Activated CD4-positive, alpha-beta T cell treated with anti-CD3 and anti-CD28 coated beads, Interleukin-2, Interleukin-4, amounts not matched to agents 100 ng/mL and 50 ng/mL, durations not matched to agents 16 hours and 8 hours (primary cell): ENCODE results near the gene AIFM3.
"Not testable (repeated sequence)": the region's sequence is repeated elsewhere in the genome, so short reads cannot be mapped to it uniquely, and the experiment has no call there.

Source experiments
- DNase-seq: peaks from one replicate; pipeline ENCODE4 v3.0.0-alpha.2; 2020; ENCODE audit warnings: low spot score

Gene AIFM3

GRCh38 chr22:21003782-21004181, 36.7 kb downstream of the AIFM3 start:
- DNase-seq: no peak

DNA sequence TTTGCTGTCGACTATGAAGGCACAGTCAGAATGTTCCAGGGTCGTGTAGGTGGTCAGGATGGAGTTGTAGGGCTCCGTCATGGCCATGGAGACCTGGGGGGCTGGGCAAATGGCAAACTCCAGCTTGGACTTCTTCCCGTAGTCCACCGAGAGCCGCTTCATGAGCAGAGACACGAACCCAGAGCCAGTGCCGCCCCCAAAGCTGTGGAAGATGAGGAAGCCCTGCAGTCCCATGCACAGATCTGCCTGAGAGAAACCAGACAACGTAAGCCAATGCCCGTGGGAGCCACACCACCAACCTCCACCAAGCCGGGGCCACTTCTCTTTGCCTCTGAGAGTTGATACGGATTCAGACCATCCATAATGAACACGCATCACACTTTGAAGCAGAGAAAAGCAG, 42.2 kb downstream of the AIFM3 start:
- not testable (repeated sequence) for DNase-seq

DNA sequence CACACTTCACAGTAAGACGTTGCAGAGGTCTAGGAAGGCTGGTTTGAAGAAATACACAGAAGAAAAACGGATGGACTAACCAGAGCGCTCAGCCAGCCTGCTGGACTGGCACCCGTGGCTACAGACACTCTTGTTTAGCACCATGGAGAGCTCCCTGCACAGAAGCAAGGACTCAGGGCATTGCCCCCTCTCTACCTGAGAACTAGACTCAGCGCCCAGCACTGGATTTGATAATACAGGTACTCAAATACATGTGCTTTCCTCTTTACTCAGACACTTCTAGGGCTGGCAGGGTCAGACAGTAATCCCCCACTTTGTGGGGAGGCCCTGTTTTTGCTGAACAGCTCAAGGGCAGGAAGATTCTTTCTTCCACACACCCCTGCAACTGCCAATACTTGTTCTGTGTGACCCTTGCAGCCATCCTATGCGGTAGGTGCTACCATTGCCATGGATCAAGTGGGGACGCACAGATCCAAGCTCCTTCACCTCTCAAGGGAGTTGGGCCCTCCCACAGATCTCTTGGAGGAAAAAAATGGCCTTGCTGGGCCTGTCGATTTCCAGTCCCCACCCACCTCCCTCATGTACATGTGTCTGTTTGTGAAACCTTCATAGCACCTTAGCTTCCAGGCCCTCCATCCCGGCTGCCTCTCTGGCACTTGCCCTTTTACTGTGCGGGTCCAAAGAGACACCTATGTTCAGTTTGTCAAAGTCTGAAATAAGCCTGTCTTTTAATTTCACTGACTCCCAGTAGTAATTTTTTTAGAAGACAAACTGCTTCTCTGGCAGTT, 42.8 kb downstream of the AIFM3 start:
- DNase-seq: no peak

DNA sequence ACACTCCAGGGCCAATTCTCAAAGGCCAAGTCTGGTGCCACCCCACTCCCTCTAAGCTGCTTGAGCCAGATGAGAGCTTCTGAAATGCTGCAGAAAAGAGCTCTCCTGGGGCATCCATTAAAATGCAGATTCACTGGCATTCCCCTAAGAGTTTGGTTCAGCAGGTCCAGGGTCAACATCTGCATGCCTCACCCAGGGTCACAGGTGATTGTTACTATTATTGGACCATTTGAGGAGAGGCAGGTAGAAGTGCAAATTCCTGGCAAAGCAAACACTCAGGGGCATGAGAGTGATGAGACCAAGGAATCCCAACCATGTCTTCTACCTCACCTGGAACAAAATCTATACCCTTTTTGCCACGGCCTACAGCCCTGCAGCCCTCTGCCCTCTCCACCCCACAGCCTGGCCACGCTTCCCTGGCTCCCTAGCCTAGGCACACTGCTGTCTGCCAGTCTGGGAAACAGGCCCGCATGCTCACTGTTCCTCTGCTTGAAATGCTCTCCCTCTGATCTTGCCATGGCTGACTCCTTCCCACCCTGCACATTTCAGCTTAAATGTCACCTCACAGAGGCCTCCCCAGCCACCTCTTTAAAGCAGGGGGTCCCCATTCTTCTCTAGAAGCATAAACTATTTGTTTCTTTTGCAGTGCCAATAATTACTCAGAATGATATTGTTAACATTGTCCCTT, 43.5 kb downstream of the AIFM3 start:
- DNase-seq: no peak

DNA sequence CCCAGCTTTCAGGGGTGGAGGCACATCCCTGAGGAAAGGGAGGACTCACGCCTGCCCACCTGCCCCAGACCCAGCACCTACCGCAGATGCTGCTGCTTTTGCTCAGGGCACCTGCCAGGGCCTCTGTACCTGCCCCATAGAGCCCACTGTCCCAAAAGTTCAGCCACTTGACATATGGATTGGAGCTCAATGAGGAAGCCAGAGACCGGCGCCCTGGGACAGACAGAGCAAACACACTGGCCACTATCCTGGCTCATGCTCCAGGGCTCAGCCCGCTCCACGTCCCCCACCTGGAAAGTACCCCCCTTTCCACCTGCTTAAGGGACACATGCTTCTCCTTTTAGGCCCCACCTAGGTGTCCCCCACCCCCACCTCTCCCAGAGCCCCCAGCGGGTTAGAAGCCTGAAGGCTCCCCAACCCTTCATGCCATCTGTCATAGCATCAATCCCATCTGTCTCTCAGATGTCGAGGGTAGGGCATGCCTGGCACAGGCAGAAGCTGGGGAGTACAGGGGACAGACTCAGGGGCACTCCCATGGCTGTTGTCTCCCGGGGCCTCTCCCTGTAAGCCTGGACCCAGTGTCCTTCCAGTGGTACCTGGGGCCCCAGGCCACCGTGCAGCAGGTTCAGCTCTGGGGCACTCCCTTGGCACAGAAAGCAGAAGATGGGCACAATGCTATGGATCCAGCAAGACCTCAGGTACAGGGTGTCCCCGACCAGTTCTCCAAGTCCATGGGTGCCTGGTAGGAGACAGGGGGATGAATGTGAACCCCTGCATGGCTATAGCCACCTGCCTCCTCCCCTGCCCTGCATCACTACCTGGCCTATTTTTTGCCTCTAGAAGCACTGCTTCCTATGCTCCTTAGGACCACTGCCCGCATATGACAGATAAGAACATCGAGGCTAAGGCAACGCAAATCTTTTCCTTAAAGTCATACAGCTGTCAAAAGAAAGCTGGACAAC, 45.7 kb downstream of the AIFM3 start:
- no peak for DNase-seq

DNA sequence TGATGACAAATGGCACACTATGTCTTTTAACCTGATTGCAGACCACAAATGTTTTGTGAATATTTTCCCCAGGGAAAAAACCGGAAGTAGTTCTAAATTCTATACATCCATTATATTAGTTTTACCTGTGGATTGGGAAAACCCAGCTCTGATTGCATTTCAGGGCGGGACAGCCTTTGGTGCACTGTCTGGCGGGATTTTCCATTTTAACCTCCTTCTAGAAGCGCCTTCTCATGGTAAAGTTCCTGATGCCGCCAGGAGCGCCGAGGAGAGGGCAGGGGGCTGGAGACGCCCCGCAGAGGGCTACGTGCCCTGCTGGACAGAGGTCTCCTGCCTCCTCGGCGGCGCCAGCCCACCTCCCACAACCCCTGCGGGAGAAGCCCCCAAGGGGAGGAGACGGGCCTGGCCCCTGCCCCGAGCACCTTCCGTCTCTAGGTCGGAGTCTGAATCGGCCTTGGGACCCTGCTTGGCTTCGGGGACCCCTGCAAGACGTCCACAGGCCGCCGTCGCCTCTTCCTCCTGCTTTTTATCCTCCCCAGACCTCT, 46.7 kb downstream of the AIFM3 start:
- DNase-seq: no peak

GRCh38 chr22:21014202-21014725, 47.2 kb downstream of the AIFM3 start:
- DNase-seq: peak; percentile 90

DNA sequence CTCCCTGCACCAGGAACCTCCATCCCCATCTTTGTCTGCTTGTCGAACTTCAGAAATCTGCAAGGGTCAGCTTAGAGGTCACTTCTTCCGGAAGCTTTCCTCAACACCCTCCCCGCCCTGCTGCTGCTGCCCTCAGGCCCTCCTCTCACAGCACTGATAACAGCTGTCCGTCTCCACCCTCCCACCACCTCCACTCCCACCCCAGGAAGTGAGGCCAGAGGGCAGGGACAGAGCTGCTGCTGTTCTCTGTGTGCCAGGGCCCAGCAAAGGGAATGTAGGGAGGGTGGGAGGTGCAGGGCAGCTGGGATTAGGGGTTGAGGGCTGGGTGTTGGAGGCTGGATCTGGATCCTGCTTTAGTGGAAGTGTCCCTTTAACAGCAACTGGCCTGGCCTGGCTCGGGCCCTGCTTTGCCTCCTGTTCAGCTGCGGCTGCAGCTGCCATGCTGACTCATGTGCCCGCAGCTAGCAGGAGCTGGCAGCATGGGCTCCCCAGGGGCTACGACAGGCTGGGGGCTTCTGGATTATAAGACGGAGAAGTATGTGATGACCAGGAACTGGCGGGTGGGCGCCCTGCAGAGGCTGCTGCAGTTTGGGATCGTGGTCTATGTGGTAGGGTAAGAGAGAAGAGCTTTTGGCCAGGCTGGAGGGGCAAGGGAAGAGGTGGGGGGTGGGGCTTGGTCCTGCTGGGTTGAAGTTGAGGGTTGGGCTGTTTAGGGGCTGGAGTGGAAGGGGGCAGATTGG, 47.8 kb downstream of the AIFM3 start, which contains the start of gene P2RX6:
P2RX6 (plus strand) TSS at position 440 of the 740 bp plus-strand sequence; CDS start at position 450, 10 bp downstream.
- DNase-seq: no peak

DNA sequence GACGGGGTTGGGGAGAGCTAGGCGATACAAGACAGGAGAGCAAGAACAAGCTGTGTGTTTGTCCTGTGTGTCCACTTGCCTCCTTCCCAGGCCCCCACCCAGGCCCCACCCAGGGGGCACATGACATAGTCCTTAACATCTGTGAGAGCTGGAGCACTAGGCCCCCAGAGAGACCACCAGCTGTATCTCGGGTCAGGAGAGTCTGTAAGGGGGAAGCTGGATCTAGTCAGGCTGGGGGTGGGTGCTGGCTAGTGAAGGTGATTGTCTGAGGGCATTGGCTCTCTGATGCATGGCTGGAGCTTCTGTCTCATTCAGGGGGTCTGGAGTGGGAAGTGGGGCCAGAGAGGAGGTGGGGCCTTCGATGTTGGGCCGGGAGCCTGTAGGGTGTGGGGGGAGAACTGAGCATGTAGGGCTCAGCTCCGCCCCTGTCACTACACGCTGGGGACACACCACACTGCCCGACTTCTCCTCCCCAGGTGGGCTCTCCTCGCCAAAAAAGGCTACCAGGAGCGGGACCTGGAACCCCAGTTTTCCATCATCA, 48.5 kb downstream of the AIFM3 start:
- no peak for DNase-seq

DNA sequence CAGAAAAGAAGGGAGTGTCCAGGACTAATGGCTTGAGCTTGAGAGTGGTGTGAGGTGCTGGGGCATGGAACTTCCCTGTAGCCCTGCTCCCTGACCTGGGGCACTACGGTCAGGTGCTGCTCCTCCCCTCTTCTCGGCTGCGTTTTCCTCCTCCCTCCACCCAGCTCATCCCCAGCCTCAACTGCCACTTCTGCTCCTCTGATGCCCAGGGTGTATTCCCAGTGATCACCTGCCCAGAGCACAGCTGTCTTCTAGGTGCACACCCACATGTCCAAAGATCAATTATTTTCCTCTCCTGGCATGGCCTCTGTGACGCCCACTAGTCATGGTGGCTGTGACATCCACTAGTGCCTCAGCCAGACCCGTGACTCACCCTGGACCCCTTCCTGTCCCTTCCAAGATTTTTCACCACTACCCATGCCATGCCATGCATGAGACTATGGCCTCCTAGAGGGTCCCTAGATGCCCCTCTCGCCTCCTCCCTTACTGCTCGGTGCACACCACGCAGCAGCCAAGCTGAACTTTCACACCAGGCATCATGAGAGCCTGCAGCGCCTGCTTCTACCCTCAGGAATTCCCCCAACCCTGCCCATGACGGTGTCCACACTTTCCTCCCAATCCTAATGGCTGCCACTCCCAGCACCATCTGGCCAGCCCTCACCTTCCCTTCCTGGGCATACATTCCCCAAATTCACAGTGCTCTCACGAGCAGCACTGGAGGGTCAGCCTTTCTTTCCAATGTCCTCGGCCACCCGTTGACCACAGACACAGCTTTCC, 49.8 kb downstream of the AIFM3 start:
- no peak for DNase-seq

GRCh38 chr22:21018314-21018713, 51.3 kb downstream of the AIFM3 start:
- DNase-seq: no peak

DNA sequence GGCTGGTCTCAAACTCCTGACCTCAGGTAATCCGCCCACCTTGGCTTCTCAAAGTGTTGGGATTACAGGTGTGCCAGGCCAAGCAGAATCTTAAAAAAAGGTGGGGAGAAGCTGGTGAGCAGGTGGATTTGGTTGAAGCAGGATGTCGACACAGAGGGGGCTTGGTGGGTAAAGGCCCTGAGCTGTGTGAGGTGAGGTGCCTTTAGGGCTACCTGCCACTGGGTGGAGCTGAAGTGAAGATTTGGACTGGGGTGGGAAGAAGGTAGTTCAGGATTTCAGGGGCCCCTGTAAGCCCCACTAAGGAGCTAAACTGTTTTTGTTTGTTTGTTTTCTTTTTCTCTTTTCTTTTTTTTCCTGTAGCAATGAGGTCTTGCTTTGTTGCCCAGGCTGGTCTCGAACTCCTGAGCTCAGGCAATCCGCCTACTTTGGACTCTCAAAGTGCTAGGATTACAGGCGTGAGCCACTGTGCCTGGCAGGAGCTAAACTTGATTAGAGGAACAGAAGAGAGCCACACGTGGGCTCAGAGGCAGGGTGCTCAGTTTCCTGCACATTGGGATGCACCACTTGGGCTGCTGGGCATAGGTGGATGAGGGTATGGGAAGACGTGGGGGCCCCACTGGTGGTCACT, 53.9 kb downstream of the AIFM3 start:
- DNase-seq: no peak

DNA sequence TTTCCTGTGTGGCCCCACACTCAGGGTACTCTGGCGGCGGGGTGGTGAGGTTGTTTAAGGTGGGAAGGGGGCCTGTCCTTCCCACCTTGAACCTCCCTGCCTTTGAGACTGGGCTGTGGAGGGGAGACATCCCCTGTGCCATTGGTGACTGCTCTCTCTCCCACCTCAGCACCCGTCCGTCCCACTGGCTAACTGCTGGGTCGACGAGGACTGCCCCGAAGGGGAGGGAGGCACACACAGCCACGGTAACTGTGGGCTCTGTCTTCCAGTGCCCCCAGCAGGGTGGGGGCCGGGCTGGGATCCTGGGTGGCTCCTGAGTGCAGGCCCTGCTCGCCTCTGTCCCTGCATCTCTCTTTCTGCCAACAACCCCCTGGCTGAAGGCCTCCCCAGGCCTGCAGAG, 55.5 kb downstream of the AIFM3 start:
- no peak for DNase-seq

- DNase-seq: no peak
Observed at GRCh38 chr22:21022955-21023614, 56.0 kb downstream of the AIFM3 start.

DNA sequence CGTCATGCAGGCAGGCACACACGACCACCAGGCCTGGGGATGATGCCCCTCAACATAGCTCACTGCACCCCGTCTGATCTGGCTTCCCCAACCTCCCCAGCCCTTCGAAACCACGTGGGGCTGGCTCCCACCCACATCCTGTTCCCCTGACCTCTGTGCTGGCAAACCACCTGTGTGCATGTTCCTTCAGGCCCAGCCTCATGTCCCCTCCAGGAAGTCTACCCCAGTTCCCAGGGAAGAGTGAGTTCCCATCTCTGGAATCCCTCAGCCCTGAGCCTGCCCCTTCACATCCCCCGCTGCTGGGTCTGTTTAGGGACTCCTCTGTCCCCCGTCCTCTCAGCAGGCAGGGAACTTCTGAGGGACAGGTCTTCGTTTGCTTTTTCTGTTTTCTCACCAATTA, 58.2 kb downstream of the AIFM3 start:
- DNase-seq: no peak

DNA sequence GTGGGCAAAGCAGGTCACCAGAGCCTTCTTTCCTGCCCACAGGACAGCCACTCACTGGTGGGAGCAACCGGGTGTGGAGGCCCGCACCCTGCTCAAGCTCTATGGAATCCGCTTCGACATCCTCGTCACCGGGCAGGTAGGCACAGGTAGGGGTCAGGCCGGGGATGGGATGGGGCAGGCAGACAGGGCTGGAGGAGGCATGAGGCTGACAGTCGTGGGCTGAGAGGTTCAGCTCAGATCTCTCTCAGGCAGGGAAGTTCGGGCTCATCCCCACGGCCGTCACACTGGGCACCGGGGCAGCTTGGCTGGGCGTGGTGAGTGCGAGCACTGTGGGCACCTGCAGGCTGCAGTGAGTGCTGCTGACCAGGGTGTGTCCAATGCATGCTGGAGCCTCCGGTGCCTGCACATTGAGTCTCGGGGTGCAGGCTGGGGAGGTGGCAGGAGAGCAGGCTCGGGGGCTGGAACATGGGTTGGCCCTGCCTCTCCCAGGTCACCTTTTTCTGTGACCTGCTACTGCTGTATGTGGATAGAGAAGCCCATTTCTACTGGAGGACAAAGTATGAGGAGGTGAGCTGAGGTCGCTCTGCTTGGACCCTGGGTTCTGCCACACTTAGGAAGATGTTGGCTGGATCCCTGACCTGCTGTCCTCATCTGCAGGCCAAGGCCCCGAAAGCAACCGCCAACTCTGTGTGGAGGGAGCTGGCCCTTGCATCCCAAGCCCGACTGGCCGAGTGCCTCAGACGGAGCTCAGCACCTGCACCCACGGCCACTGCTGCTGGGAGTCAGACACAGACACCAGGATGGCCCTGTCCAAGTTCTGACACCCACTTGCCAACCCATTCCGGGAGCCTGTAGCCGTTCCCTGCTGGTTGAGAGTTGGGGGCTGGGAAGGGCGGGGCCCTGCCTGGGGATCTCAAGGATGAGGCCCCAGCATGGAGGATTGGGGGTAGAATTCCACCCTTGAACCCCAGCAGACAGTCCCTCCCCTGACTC, 59.0 kb downstream of the AIFM3 start:
- DNase-seq: no peak

DNA sequence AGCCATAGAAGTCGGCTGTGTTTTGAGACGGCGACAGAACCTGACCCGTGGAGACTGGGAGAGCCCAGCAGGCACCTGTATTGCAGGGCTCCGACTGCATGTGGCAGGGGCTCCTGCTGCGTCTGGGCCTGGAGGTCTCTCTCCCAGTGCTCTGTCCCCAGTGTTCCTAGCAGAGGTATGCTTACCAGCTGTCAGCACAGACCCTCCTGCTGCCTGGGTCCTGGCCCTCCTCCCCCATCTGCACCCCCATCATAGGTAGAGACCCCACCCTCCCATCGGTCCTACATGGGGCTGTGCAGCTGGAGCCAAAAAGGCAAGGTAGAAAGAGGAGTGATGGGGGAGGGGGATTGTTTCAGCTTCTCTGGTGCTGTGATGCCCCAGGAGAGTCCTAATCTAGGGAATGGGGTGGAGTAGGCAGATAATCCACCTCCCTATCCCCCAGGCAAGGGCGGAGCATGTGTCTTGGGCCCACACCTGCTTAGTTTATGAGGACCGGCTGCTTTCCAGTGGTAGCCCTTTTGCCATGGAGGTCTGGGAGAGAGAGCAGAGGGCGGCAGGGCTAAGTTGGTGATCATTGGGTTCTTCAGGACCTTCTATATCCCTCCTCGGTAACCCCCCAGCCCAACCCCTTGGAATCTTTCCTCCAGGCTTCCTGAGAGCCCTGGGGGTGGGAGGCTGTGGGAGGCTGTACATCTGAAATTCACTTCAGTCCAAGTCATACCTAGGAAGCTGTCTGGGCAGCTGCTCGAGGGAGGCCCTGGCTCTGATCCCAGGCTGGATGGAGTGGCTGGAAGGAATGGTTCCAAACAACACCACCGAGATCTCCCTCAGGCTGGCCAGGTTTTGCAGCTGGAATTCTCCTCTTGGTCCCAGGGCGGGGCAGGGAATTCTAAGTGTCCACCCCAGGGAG, 60.0 kb downstream of the AIFM3 start:
- DNase-seq: no peak
